Measurements from ENCODE around the gene MZT2A. TPM values are rescaled to one million over a fixed set of nuclear protein-coding genes. Genes with fewer than 3 reads are reported as not detected.
"Not testable (repeated sequence)": the region's sequence is repeated elsewhere in the genome, so short reads cannot be mapped to it uniquely, and the experiment has no call there.

The MZT2A gene
- total RNA-seq, 1 experiment from 2014 or later, result 162 TPM

GRCh38 chr2:131520526-131520925 lies 28.3 kb upstream of the MZT2A start (continued):
- TF ChIP-seq PREB (CRISPR knock-in tag; IDR thresholded peaks at IDR 0.05; ENCODE audit: borderline replicate concordance) (no peak), SOX15 (CRISPR knock-in tag; IDR thresholded peaks at IDR 0.05) (no peak), NFE2L1 (CRISPR knock-in tag; IDR thresholded peaks at IDR 0.05) (no peak), ATF1 (CRISPR knock-in tag; IDR thresholded peaks at IDR 0.05) (no peak), FOXJ3 (CRISPR knock-in tag; IDR thresholded peaks at IDR 0.05; ENCODE audit: borderline replicate concordance) (no peak), ZNF423 (CRISPR knock-in tag; IDR thresholded peaks at IDR 0.05) (no peak)

- H3K36me3 Mint-ChIP-seq, result peaks cover 14% of the 10 kb centered on the region
- CTCF ChIA-PET, result interaction anchor here (0.6 to 0.8 kb wide), 2 partner anchors 13 to 27 kb away, joined by 3 to 4 read pairs; no protein-coding TSS in a partner anchor
- H3K27me3 Mint-ChIP-seq (ENCODE audit: low read depth); POLR2A ChIA-PET; H3K9me3 Mint-ChIP-seq; H3K4me1 Mint-ChIP-seq; DNase-seq (ENCODE audit: low spot score); H3K27ac Mint-ChIP-seq; ATAC-seq; H3K4me3 Mint-ChIP-seq: not testable (repeated sequence)
Measured at GRCh38 chr2:131519871-131520470, 27.8 kb upstream of the MZT2A start.

GRCh38 chr2:131519466-131519865 lies 27.3 kb upstream of the MZT2A start:
- no peak for DNase-seq (ENCODE audit: low spot score)
- ATAC-seq, result no peak
- H3K4me1 Mint-ChIP-seq, result peaks cover 4% of the 10 kb centered on the region; the same call in 1 of the 2 replicates
- peaks cover 14% of the 10 kb centered on the region for H3K36me3 Mint-ChIP-seq
- ChIA-PET CTCF (interaction anchor here (0.6 to 0.8 kb wide), 2 partner anchors 12 to 27 kb away, joined by 3 to 4 read pairs; no protein-coding TSS in a partner anchor), POLR2A (no interaction called here)
- no peak overlapping the region for H3K27ac Mint-ChIP-seq
- no peak for TF ChIP-seq ZNF671 (CRISPR knock-in tag; IDR thresholded peaks at IDR 0.05)
- TF ChIP-seq FOXK1 (CRISPR knock-in tag; IDR thresholded peaks at IDR 0.05), result no peak
- TF ChIP-seq SMAD3 (CRISPR knock-in tag; IDR thresholded peaks at IDR 0.05; ENCODE audit: borderline replicate concordance), result no peak
- TF ChIP-seq JAZF1 (CRISPR knock-in tag; IDR thresholded peaks at IDR 0.05), result no peak
- no peak for TF ChIP-seq ZNF263 (CRISPR knock-in tag; IDR thresholded peaks at IDR 0.05; ENCODE audit: low read depth)
- TF ChIP-seq ZNF416 (CRISPR knock-in tag; IDR thresholded peaks at IDR 0.05), result no peak
- no peak for TF ChIP-seq ETV6 (CRISPR knock-in tag; IDR thresholded peaks at IDR 0.05)
- TF ChIP-seq ZBTB21 (CRISPR knock-in tag; IDR thresholded peaks at IDR 0.05; ENCODE audit: borderline replicate concordance), result no peak
- no peak for TF ChIP-seq E2F4 (CRISPR knock-in tag; IDR thresholded peaks at IDR 0.05; ENCODE audit: borderline replicate concordance, low read depth)
- no peak for TF ChIP-seq FOXP1 (CRISPR knock-in tag; IDR thresholded peaks at IDR 0.05; ENCODE audit: borderline replicate concordance)
- TF ChIP-seq EMX1 (CRISPR knock-in tag; IDR thresholded peaks at IDR 0.05), result no peak
- TF ChIP-seq TEAD4 (CRISPR knock-in tag; IDR thresholded peaks at IDR 0.05), result no peak
- no peak for TF ChIP-seq ZNF138 (CRISPR knock-in tag; conservative IDR thresholded peaks at IDR 0.05)
- no peak for TF ChIP-seq OVOL2 (CRISPR knock-in tag; IDR thresholded peaks at IDR 0.05; ENCODE audit: borderline replicate concordance)
- TF ChIP-seq PRRX2 (CRISPR knock-in tag; IDR thresholded peaks at IDR 0.05), result no peak
- no peak for TF ChIP-seq ZBTB43 (CRISPR knock-in tag; IDR thresholded peaks at IDR 0.05)
- H3K9me3 Mint-ChIP-seq, result no peaks in the 10 kb centered on the region
- no peaks in the 10 kb centered on the region for H3K27me3 Mint-ChIP-seq (ENCODE audit: low read depth)
- H3K4me3 Mint-ChIP-seq, result no peak overlapping the region

- DNase-seq (ENCODE audit: low spot score); H3K27ac Mint-ChIP-seq; H3K9me3 Mint-ChIP-seq; POLR2A ChIA-PET; ATAC-seq; CTCF ChIA-PET; H3K27me3 Mint-ChIP-seq (ENCODE audit: low read depth); H3K4me1 Mint-ChIP-seq; H3K4me3 Mint-ChIP-seq: not testable (repeated sequence)
- peaks cover 14% of the 10 kb centered on the region for H3K36me3 Mint-ChIP-seq
Measured at GRCh38 chr2:131518531-131518930, 26.3 kb upstream of the MZT2A start.

GRCh38 chr2:131517856-131518255 lies 25.7 kb upstream of the MZT2A start:
- peaks cover 14% of the 10 kb centered on the region for H3K36me3 Mint-ChIP-seq
- H3K4me1 Mint-ChIP-seq; H3K4me3 Mint-ChIP-seq; ATAC-seq; H3K27ac Mint-ChIP-seq; H3K27me3 Mint-ChIP-seq (ENCODE audit: low read depth); POLR2A ChIA-PET; CTCF ChIA-PET; H3K9me3 Mint-ChIP-seq; DNase-seq (ENCODE audit: low spot score): not testable (repeated sequence)
